Measurements from ENCODE around the gene STRN3. TPM values are rescaled to one million over a fixed set of nuclear protein-coding genes. Genes with fewer than 3 reads are reported as not detected.
A peak's percentile ranks its signal among the peaks of the same experiment; 100 is the strongest.

The STRN3 gene
- total RNA-seq, 1 experiment from 2014 or later = 52.1 TPM

GRCh38 chr14:31070431-31070830 is 44.3 kb upstream of the STRN3 start:
- Histone ChIP-seq H3K27me3 (ENCODE audit: insufficient read depth, low read length) (no peaks in the 10 kb centered on the region), H3K4me2 (ENCODE audit: insufficient read depth, insufficient read length, low read length) (no peak overlapping the region), H3K23me2 (ENCODE audit: insufficient read length, low read depth, low read length, poor library complexity, severe bottlenecking) (no peaks in the 10 kb centered on the region), H3K4ac (ENCODE audit: low read depth, low read length) (no peak overlapping the region), H3K27ac (ENCODE audit: insufficient read length, low read depth, low read length) (no peak overlapping the region), H3T11ph (ENCODE audit: low read length) (no peak overlapping the region), H3K56ac (ENCODE audit: insufficient read length, low read depth, low read length) (no peak overlapping the region), H2BK15ac (ENCODE audit: low read depth, low read length) (no peak overlapping the region), H2BK5ac (ENCODE audit: insufficient read length, low read length) (no peak overlapping the region), H3K4me1 (ENCODE audit: insufficient read depth, low read length) (no peaks in the 10 kb centered on the region), H4K20me1 (ENCODE audit: control insufficient read depth, insufficient read depth, insufficient read length) (no peaks in the 10 kb centered on the region), H2BK12ac (ENCODE audit: insufficient read length, low read depth, low read length) (no peak overlapping the region), H3K23ac (ENCODE audit: insufficient read length, low read depth, low read length) (no peak overlapping the region), H3K79me2 (ENCODE audit: insufficient read depth, low read length) (no peaks in the 10 kb centered on the region), H3K14ac (ENCODE audit: insufficient read depth, low read length) (no peak overlapping the region), H4K8ac (replicated peaks; ENCODE audit: insufficient read length, low read depth, low read length) (no peak overlapping the region), H3K9ac (ENCODE audit: extremely low read depth, insufficient read length, low read length) (no peak overlapping the region), H4K91ac (ENCODE audit: insufficient read length, low read depth, low read length) (no peak overlapping the region), H3K18ac (ENCODE audit: insufficient read length, low read depth, low read length) (no peak overlapping the region), H4K5ac (ENCODE audit: insufficient read length, low read depth, low read length) (no peak overlapping the region), H2BK120ac (ENCODE audit: low read depth, low read length, poor library complexity, severe bottlenecking) (no peak overlapping the region), H2BK20ac (ENCODE audit: low read depth, low read length, poor library complexity, severe bottlenecking) (no peak overlapping the region), H3K79me1 (ENCODE audit: insufficient read depth, low read depth, low read length, poor library complexity, severe bottlenecking) (no peaks in the 10 kb centered on the region), H3K9me3 (ENCODE audit: control insufficient read depth, low read depth, low read length) (no peaks in the 10 kb centered on the region), H2AK5ac (ENCODE audit: insufficient read length, low read length) (no peak overlapping the region), H2AFZ (ENCODE audit: low read length) (no peak overlapping the region)
- no CpG with 5 or more reads among the region's 5 CpGs for WGBS (ENCODE audit: extremely low coverage, insufficient read length, low lambda C conversion rate)
- TF ChIP-seq, protein P1, sequence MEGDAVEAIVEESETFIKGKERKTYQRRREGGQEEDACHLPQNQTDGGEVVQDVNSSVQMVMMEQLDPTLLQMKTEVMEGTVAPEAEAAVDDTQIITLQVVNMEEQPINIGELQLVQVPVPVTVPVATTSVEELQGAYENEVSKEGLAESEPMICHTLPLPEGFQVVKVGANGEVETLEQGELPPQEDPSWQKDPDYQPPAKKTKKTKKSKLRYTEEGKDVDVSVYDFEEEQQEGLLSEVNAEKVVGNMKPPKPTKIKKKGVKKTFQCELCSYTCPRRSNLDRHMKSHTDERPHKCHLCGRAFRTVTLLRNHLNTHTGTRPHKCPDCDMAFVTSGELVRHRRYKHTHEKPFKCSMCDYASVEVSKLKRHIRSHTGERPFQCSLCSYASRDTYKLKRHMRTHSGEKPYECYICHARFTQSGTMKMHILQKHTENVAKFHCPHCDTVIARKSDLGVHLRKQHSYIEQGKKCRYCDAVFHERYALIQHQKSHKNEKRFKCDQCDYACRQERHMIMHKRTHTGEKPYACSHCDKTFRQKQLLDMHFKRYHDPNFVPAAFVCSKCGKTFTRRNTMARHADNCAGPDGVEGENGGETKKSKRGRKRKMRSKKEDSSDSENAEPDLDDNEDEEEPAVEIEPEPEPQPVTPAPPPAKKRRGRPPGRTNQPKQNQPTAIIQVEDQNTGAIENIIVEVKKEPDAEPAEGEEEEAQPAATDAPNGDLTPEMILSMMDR (conservative IDR thresholded peaks at IDR 0.05) = no peak
- Mint-ChIP-seq H3K4me1 (no peaks in the 10 kb centered on the region), H3K9me3 (peaks cover 0 to 3% of the 10 kb centered on the region in 2 experiments; a peak in 1 of 5 replicates), H3K4me3 (no peak overlapping the region), H3K27ac (peak overlapping the region in 1 of 3 experiments; percentile 33; a peak in 1 of 7 replicates), H3K27me3 (ENCODE audit: low read depth) (no peaks in the 10 kb centered on the region), H3K36me3 (ENCODE audit: insufficient read depth in 1 of 3, low read depth in 3 of 3) (peaks cover 6 to 17% (median 6%) of the 10 kb centered on the region in 3 experiments)
- DNase-seq = no peak

Data from H9 (cell line).